Measurements from ENCODE around the gene C20orf204. TPM values are rescaled to one million over a fixed set of nuclear protein-coding genes. Genes with fewer than 3 reads are reported as not detected.

The C20orf204 gene
- total and polyA plus RNA-seq, 9 of the 15 experiments (the other 6 are each of a cell fraction or from before 2014, with no cell fraction given) = 0.11 to 1.1 (median 0.36) TPM; not detected in 2

GRCh38 chr20:64068386-64069208 lies 32.6 kb downstream of the C20orf204 start (continued):
- TF ChIP-seq ZNF239 (CRISPR knock-in tag; IDR thresholded peaks at IDR 0.05) (no peak), ZNF717 (CRISPR knock-in tag; IDR thresholded peaks at IDR 0.05) (no peak), SNIP1 (IDR thresholded peaks at IDR 0.05; ENCODE audit: low read depth) (no peak), CBFA2T3 (IDR thresholded peaks at IDR 0.05) (peak; percentile 63), FOXK2 (conservative IDR thresholded peaks at IDR 0.05 in 1 of 2, IDR thresholded peaks at IDR 0.05 in 1 of 2; ENCODE audit: low read depth in 2 of 2) (no peak), ARID1B (IDR thresholded peaks at IDR 0.05) (no peak), SP2 (IDR thresholded peaks at IDR 0.05; ENCODE audit: extremely low read depth, low read depth, low read length, poor library complexity, severe bottlenecking) (no peak), NEUROD1 (IDR thresholded peaks at IDR 0.05; ENCODE audit: borderline replicate concordance, low read depth, low read length, partially characterized antibody) (no peak), ZNF586 (CRISPR knock-in tag; conservative IDR thresholded peaks at IDR 0.05) (no peak), PHTF2 (CRISPR knock-in tag; IDR thresholded peaks at IDR 0.05) (no peak), MCM5 (IDR thresholded peaks at IDR 0.05; ENCODE audit: low read depth) (no peak), ZNF655 (CRISPR knock-in tag; IDR thresholded peaks at IDR 0.05) (no peak), ZNF609 (CRISPR knock-in tag; IDR thresholded peaks at IDR 0.05; ENCODE audit: borderline replicate concordance) (no peak)
- TF ChIP-seq, protein P1, sequence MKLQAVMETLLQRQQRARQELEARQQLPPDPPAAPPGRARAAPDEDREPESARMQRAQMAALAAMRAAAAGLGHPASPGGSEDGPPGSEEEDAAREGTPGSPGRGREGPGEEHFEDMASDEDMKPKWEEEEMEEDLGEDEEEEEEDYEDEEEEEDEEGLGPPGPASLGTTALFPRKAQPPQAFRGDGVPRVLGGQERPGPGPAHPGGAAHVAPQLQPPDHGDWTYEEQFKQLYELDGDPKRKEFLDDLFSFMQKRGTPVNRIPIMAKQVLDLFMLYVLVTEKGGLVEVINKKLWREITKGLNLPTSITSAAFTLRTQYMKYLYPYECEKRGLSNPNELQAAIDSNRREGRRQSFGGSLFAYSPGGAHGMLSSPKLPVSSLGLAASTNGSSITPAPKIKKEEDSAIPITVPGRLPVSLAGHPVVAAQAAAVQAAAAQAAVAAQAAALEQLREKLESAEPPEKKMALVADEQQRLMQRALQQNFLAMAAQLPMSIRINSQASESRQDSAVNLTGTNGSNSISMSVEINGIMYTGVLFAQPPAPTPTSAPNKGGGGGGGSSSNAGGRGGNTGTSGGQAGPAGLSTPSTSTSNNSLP (IDR thresholded peaks at IDR 0.05; ENCODE audit: borderline replicate concordance, low read depth, low read length) = no peak
- TF ChIP-seq, protein P2, sequence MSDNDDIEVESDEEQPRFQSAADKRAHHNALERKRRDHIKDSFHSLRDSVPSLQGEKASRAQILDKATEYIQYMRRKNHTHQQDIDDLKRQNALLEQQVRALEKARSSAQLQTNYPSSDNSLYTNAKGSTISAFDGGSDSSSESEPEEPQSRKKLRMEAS (CRISPR knock-in tag; IDR thresholded peaks at IDR 0.05) = peak; percentile 78
- TF ChIP-seq, protein P3, sequence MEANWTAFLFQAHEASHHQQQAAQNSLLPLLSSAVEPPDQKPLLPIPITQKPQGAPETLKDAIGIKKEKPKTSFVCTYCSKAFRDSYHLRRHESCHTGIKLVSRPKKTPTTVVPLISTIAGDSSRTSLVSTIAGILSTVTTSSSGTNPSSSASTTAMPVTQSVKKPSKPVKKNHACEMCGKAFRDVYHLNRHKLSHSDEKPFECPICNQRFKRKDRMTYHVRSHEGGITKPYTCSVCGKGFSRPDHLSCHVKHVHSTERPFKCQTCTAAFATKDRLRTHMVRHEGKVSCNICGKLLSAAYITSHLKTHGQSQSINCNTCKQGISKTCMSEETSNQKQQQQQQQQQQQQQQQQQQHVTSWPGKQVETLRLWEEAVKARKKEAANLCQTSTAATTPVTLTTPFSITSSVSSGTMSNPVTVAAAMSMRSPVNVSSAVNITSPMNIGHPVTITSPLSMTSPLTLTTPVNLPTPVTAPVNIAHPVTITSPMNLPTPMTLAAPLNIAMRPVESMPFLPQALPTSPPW (CRISPR knock-in tag; IDR thresholded peaks at IDR 0.05) = peak; percentile 57
